Adrenal gland (tissue), 5 donors: ENCODE results near the gene SCNN1G.

Experiments used
- POLR2A ChIP-seq, 2 donors: fragments of 450-650 bp; IDR thresholded peaks; one replicate each; pipeline ENCODE4 v1.6.1; 2017; ENCODE audit warnings: antibody characterized with exemption in 2 of 2, mild to moderate bottlenecking in 2 of 2, moderate library complexity in 1 of 2
- TF ChIP-seq, protein P1 (sequence below), 6 experiments: fragments of 450-650 bp in 4 of 6; fragments of 200-600 bp in 2 of 6; sonication (generic) in 1 of 6; IDR thresholded peaks; 1 replicate in 5 of 6; 2 replicates in 1 of 6; pipeline versions ENCODE4 v1.5.1 to v1.8.0; 2016 to 2021; ENCODE audit warnings: antibody characterized with exemption in 6 of 6, mild to moderate bottlenecking in 2 of 6, moderate library complexity in 1 of 6
- donor health status: DM: no; HTN: no; CAD: no.

- TF ChIP-seq, protein P1, sequence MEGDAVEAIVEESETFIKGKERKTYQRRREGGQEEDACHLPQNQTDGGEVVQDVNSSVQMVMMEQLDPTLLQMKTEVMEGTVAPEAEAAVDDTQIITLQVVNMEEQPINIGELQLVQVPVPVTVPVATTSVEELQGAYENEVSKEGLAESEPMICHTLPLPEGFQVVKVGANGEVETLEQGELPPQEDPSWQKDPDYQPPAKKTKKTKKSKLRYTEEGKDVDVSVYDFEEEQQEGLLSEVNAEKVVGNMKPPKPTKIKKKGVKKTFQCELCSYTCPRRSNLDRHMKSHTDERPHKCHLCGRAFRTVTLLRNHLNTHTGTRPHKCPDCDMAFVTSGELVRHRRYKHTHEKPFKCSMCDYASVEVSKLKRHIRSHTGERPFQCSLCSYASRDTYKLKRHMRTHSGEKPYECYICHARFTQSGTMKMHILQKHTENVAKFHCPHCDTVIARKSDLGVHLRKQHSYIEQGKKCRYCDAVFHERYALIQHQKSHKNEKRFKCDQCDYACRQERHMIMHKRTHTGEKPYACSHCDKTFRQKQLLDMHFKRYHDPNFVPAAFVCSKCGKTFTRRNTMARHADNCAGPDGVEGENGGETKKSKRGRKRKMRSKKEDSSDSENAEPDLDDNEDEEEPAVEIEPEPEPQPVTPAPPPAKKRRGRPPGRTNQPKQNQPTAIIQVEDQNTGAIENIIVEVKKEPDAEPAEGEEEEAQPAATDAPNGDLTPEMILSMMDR (IDR thresholded peaks at IDR 0.05), result no peak
- no peak for TF ChIP-seq POLR2A (IDR thresholded peaks at IDR 0.05)
These were observed 12.9 kb downstream of the SCNN1G start for GRCh38 chr16:23195366-23195978.
